ENCODE results near the gene A1BG. TPM values are rescaled to one million over a fixed set of nuclear protein-coding genes. Genes with fewer than 3 reads are reported as not detected.

The A1BG gene
- total and polyA plus RNA-seq, 8 donors = 0.81 to 10.2 (median 1.6) TPM

- H3K27me3 ChIP-seq = no peaks in the 10 kb centered on the region
- ATAC-seq (no peak), DNase-seq (no peak)
- H3K27ac ChIP-seq = no peak overlapping the region
- peaks cover 0 to 97% of the 10 kb centered on the region in 2 donors for H3K9me3 ChIP-seq
- no peaks in the 10 kb centered on the region for H3K4me1 ChIP-seq
- intact Hi-C loops (cut with DNase I) = no loop called here
- H3K36me3 ChIP-seq = peaks cover 0 to 99% of the 10 kb centered on the region in 2 donors
- TF ChIP-seq, protein P1, sequence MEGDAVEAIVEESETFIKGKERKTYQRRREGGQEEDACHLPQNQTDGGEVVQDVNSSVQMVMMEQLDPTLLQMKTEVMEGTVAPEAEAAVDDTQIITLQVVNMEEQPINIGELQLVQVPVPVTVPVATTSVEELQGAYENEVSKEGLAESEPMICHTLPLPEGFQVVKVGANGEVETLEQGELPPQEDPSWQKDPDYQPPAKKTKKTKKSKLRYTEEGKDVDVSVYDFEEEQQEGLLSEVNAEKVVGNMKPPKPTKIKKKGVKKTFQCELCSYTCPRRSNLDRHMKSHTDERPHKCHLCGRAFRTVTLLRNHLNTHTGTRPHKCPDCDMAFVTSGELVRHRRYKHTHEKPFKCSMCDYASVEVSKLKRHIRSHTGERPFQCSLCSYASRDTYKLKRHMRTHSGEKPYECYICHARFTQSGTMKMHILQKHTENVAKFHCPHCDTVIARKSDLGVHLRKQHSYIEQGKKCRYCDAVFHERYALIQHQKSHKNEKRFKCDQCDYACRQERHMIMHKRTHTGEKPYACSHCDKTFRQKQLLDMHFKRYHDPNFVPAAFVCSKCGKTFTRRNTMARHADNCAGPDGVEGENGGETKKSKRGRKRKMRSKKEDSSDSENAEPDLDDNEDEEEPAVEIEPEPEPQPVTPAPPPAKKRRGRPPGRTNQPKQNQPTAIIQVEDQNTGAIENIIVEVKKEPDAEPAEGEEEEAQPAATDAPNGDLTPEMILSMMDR (IDR thresholded peaks at IDR 0.05) = no peak
- no peak overlapping the region for H3K4me3 ChIP-seq
These were observed 57.2 kb downstream of the A1BG start for GRCh38 chr19:58296104-58296503.

Small RNAs within 50 kb of the gene (microRNA-seq; reads per million reads assigned to microRNA genes)
- gene MIR4754 (0.17 to 0.27 reads per million in 2 donors), gene MIR6806 (0 reads per million in 2 donors)

Other genes with a start within 250 kb of the A1BG start
- 10 to 100 TPM in 1 of 2 donors, 1 to 10 TPM in 1; 7.9 to 11.7 TPM for gene ZNF329, start 202.7 kb downstream of the A1BG start, total RNA-seq
- gene ZNF329, start 202.7 kb downstream of the A1BG start, polyA plus RNA-seq (ENCODE audit: insufficient read length in 6 of 6) = 10 to 100 TPM; 19.6 to 22.9 (median 21.0) TPM
- 10 to 100 TPM; 19.9 to 25.9 TPM for gene ZNF274, start 170.4 kb downstream of the A1BG start, total RNA-seq
- gene ZNF274, start 170.4 kb downstream of the A1BG start, polyA plus RNA-seq (ENCODE audit: insufficient read length in 6 of 6) = 10 to 100 TPM; 18.7 to 23.7 (median 21.8) TPM
- gene ZNF544, start 124.6 kb downstream of the A1BG start, total RNA-seq = 10 to 100 TPM; 23.8 to 25.4 TPM
- gene ZNF544, start 124.6 kb downstream of the A1BG start, polyA plus RNA-seq (ENCODE audit: insufficient read length in 6 of 6) = 10 to 100 TPM; 32.8 to 45.7 (median 38.5) TPM
- 1 to 10 TPM; 5.5 TPM for gene ZNF8, start 74.5 kb downstream of the A1BG start, total RNA-seq
- 10 to 100 TPM in 3 of 6 donors, 1 to 10 TPM in 3; 9.4 to 10.6 (median 10.1) TPM for gene ZNF8, start 74.5 kb downstream of the A1BG start, polyA plus RNA-seq (ENCODE audit: insufficient read length in 6 of 6)
- gene ERVK3-1, start 48.1 kb downstream of the A1BG start, total RNA-seq = 10 to 100 TPM; 25.4 to 31.9 TPM
- gene ERVK3-1, start 48.1 kb downstream of the A1BG start, polyA plus RNA-seq (ENCODE audit: insufficient read length in 6 of 6) = 10 to 100 TPM; 46.8 to 52.5 (median 49.4) TPM
- gene ZSCAN22, start 26.5 kb downstream of the A1BG start, total RNA-seq = 1 to 10 TPM; 3.4 to 3.9 TPM
- gene ZSCAN22, start 26.5 kb downstream of the A1BG start, polyA plus RNA-seq (ENCODE audit: insufficient read length in 6 of 6) = 1 to 10 TPM; 3.8 to 5.0 (median 4.2) TPM
- gene ZNF497, start 9.3 kb upstream of the A1BG start, total RNA-seq = 1 to 10 TPM in 1 of 2 donors, under 1 TPM in 1; 0.76 to 1.2 TPM
- 1 to 10 TPM; 3.0 to 4.4 (median 3.2) TPM for gene ZNF497, start 9.3 kb upstream of the A1BG start, polyA plus RNA-seq (ENCODE audit: insufficient read length in 6 of 6)
- 1 to 10 TPM; 1.7 to 2.1 TPM for gene ZNF837, start 27.5 kb upstream of the A1BG start, total RNA-seq
- gene ZNF837, start 27.5 kb upstream of the A1BG start, polyA plus RNA-seq (ENCODE audit: insufficient read length in 6 of 6) = 1 to 10 TPM; 1.9 to 3.7 (median 2.9) TPM
- 1,000 to 10,000 TPM in 1 of 2 donors, 100 to 1,000 TPM in 1; 842 to 1,045 TPM for gene RPS5, start 33.8 kb upstream of the A1BG start, total RNA-seq
- 1,000 to 10,000 TPM; 1,242 to 1,479 (median 1,313) TPM for gene RPS5, start 33.8 kb upstream of the A1BG start, polyA plus RNA-seq (ENCODE audit: insufficient read length in 6 of 6)
- 1 to 10 TPM; 1.9 to 3.2 TPM for gene RNF225, start 42.2 kb upstream of the A1BG start, total RNA-seq
- gene RNF225, start 42.2 kb upstream of the A1BG start, polyA plus RNA-seq (ENCODE audit: insufficient read length in 6 of 6) = not detected
- 10 to 100 TPM in 1 of 2 donors, 1 to 10 TPM in 1; 7.4 to 12.7 TPM for gene ZNF584, start 55.2 kb upstream of the A1BG start, total RNA-seq
- gene ZNF584, start 55.2 kb upstream of the A1BG start, polyA plus RNA-seq (ENCODE audit: insufficient read length in 6 of 6) = 10 to 100 TPM in 3 of 6 donors, 1 to 10 TPM in 3; 9.0 to 11.3 (median 10.0) TPM
- gene ZNF132, start 86.7 kb upstream of the A1BG start, total RNA-seq = 1 to 10 TPM; 6.2 to 7.1 TPM
- gene ZNF132, start 86.7 kb upstream of the A1BG start, polyA plus RNA-seq (ENCODE audit: insufficient read length in 6 of 6) = 10 to 100 TPM in 4 of 6 donors, 1 to 10 TPM in 2; 9.6 to 12.9 (median 10.2) TPM
- gene ZNF324B, start 98.1 kb upstream of the A1BG start, total RNA-seq = 1 to 10 TPM; 5.2 to 7.0 TPM
- gene ZNF324B, start 98.1 kb upstream of the A1BG start, polyA plus RNA-seq (ENCODE audit: insufficient read length in 6 of 6) = 1 to 10 TPM; 5.4 to 7.8 (median 6.7) TPM
- 1 to 10 TPM; 7.1 to 9.5 TPM for gene ZNF324, start 113.6 kb upstream of the A1BG start, total RNA-seq
- gene ZNF324, start 113.6 kb upstream of the A1BG start, polyA plus RNA-seq (ENCODE audit: insufficient read length in 6 of 6) = 10 to 100 TPM in 1 of 6 donors, 1 to 10 TPM in 5; 8.1 to 10.1 (median 8.6) TPM
- 1 to 10 TPM; 6.2 to 6.6 TPM for gene ZNF446, start 122.9 kb upstream of the A1BG start, total RNA-seq
- 10 to 100 TPM; 12.9 to 16.9 (median 15.0) TPM for gene ZNF446, start 122.9 kb upstream of the A1BG start, polyA plus RNA-seq (ENCODE audit: insufficient read length in 6 of 6)
- 10 to 100 TPM in 1 of 2 donors, 1 to 10 TPM in 1; 6.2 to 11.8 TPM for gene SLC27A5, start 158.5 kb upstream of the A1BG start, total RNA-seq
- gene SLC27A5, start 158.5 kb upstream of the A1BG start, polyA plus RNA-seq (ENCODE audit: insufficient read length in 6 of 6) = 1 to 10 TPM; 7.1 to 9.6 (median 8.1) TPM
- 10 to 100 TPM; 12.7 to 17.7 TPM for gene ZBTB45, start 166.3 kb upstream of the A1BG start, total RNA-seq
- 10 to 100 TPM in 4 of 6 donors, 1 to 10 TPM in 2; 7.8 to 13.6 (median 11.3) TPM for gene ZBTB45, start 166.3 kb upstream of the A1BG start, polyA plus RNA-seq (ENCODE audit: insufficient read length in 6 of 6)
- gene TRIM28, start 190.6 kb upstream of the A1BG start, total RNA-seq = 100 to 1,000 TPM; 231 to 261 TPM
- gene TRIM28, start 190.6 kb upstream of the A1BG start, polyA plus RNA-seq (ENCODE audit: insufficient read length in 6 of 6) = 100 to 1,000 TPM; 542 to 689 (median 622) TPM
- gene CHMP2A, start 201.6 kb upstream of the A1BG start, total RNA-seq = 100 to 1,000 TPM; 107 to 120 TPM
- gene CHMP2A, start 201.6 kb upstream of the A1BG start, polyA plus RNA-seq (ENCODE audit: insufficient read length in 6 of 6) = 100 to 1,000 TPM in 1 of 6 donors, 10 to 100 TPM in 5; 84.1 to 106 (median 93.2) TPM
- 10 to 100 TPM; 54.9 to 83.4 TPM for gene UBE2M, start 205.1 kb upstream of the A1BG start, total RNA-seq
- 10 to 100 TPM; 68.8 to 85.9 (median 74.0) TPM for gene UBE2M, start 205.1 kb upstream of the A1BG start, polyA plus RNA-seq (ENCODE audit: insufficient read length in 6 of 6)
- 10 to 100 TPM; 29.6 to 33.7 TPM for gene MZF1, start 219.8 kb upstream of the A1BG start, total RNA-seq
- gene MZF1, start 219.8 kb upstream of the A1BG start, polyA plus RNA-seq (ENCODE audit: insufficient read length in 6 of 6) = 10 to 100 TPM; 29.1 to 58.0 (median 40.3) TPM

Measured in left lung (tissue), 10 donors.